K562 (cell line): ENCODE data around the gene ADD2. TPM values are rescaled to one million over a fixed set of nuclear protein-coding genes. Genes with fewer than 3 reads are reported as not detected.

Source experiments
- OTX1 ChIP-seq: fragments of 450-650 bp; formaldehyde crosslinking; IDR thresholded peaks from 2 replicates; pipeline ENCODE4 v1.4.0; 2022; ENCODE audit warnings: mild to moderate bottlenecking
- RBM34 ChIP-seq: fragments of 200-400 bp; formaldehyde crosslinking; IDR thresholded peaks from 2 replicates; pipeline ENCODE4 v1.6.1; 2018; ENCODE audit warnings: low read length, borderline replicate concordance; ENCODE audit not compliant: insufficient read depth
- ZNF696 ChIP-seq: fragments of 250-450 bp; sonication (Bioruptor Pico); conservative IDR thresholded peaks from 2 replicates; pipeline ENCODE4 v1.4.0; 2020; ENCODE audit warnings: mild to moderate bottlenecking, moderate library complexity
- polyA plus RNA-seq, 8 experiments: library from polyadenylated mRNA; depleted of rRNA in 4 of 8; stranded (reverse) in 5 of 8; unstranded in 3 of 8; fragments of >200 nt; fragmentation: Nextera tagmentation in 2 of 8; fragmentation: Illumina TruSeq in 1 of 8; extraction: Ambion mirVana in 2 of 8; extraction: Trizol in 1 of 8; gene quantifications; 2 replicates each; pipeline versions ENCODE4 v1.2.1 to v1.2.3, GENCODE V29; 2011 to 2014; ENCODE audit warnings: inconsistent platforms in 1 of 8, missing spikeins in 1 of 8
- total RNA-seq, 7 experiments: library from RNA; depleted of rRNA in 6 of 7; stranded (reverse); fragments of >200 nt in 6 of 7; fragmentation: Illumina TruSeq in 2 of 7; extraction: Trizol in 2 of 7; gene quantifications; 2 replicates each; pipeline versions ENCODE4 v1.2.1 to v1.2.3, GENCODE V29; 2011 to 2021; ENCODE audit warnings: low replicate concordance in 1 of 7
- TF ChIP-seq, protein P1 (sequence below): fragments of 250-450 bp; sonication (Bioruptor Pico); IDR thresholded peaks from 2 replicates; pipeline ENCODE4 v1.5.0; 2021; ENCODE audit warnings: mild to moderate bottlenecking, borderline replicate concordance
- TF ChIP-seq, protein P2 (sequence below): fragments of 450-650 bp; conservative IDR thresholded peaks from 2 replicates; pipeline ENCODE4 v1.6.1; 2016; ENCODE audit warnings: missing genetic modification characterization, low read depth, mild to moderate bottlenecking, control low read depth, missing compliant biosample characterization
- TF ChIP-seq, protein P3 (sequence below): sonication (generic); formaldehyde crosslinking; IDR thresholded peaks from 2 replicates; pipeline ENCODE4 v1.8.0; 2022; ENCODE audit warnings: mild to moderate bottlenecking, missing genetic modification reagents
- TF ChIP-seq, protein P4 (sequence below): fragments of 250-450 bp; sonication (Bioruptor Pico); IDR thresholded peaks from 2 replicates; pipeline ENCODE4 v1.6.1; 2021; ENCODE audit warnings: mild to moderate bottlenecking
- TF ChIP-seq, protein P5 (sequence below), 2 experiments: fragments of 450-650 bp; conservative IDR thresholded peaks; 2 replicates each; pipeline ENCODE4 v1.6.1; 2017; ENCODE audit warnings: mild to moderate bottlenecking in 2 of 2, moderate library complexity in 2 of 2
- TF ChIP-seq, protein P6 (sequence below), 2 experiments: fragments of 450-650 bp in 1 of 2; sonication (generic) in 1 of 2; formaldehyde crosslinking in 1 of 2; IDR thresholded peaks; 2 replicates each; pipeline versions ENCODE4 v1.7.1 to v1.9.0; 2016 to 2022; ENCODE audit warnings: inconsistent platforms in 1 of 2, mild to moderate bottlenecking in 1 of 2, missing genetic modification reagents in 1 of 2

The ADD2 gene
- total and polyA plus RNA-seq, 9 of the 15 experiments (the other 6 are each of a cell fraction or from before 2014, with no cell fraction given), result 3.5 to 63.0 (median 36.2) TPM

DNA sequence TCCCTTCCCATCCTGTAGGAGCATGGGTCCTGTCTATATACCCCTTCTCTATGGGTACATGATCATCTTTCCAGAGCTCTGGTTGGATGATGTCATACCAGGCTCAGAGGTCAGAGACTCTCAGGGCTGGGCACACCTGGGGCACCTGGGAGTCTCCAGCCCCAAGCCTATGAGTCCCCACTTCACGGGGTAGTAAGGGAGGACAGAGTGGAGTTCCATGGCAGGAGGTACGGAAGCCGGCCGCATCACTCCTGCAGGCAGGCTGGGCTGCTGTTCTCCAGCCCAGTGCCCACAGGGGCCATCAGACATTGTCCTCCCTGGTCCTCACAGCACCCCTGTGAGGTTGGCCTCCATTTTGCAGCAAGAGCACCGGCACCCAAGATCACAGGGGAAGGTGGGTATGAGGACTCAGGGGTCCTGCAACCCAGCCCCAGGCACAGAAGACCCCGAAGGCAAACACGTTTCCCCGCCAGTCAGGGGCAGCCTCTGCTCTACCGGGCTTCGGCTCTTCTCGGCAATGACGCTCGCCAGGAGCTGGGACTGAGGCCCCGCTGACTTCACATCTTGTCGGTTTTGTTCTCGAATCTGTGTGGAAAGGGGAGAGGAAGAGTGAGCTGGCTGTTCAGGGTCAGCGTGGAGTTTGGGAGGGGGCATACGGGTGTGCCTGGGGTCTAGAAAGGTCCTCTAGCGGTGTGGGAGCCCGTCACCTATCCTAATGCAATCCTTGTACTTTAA is 91.5 kb downstream of the ADD2 start (continued):
- TF ChIP-seq, protein P1, sequence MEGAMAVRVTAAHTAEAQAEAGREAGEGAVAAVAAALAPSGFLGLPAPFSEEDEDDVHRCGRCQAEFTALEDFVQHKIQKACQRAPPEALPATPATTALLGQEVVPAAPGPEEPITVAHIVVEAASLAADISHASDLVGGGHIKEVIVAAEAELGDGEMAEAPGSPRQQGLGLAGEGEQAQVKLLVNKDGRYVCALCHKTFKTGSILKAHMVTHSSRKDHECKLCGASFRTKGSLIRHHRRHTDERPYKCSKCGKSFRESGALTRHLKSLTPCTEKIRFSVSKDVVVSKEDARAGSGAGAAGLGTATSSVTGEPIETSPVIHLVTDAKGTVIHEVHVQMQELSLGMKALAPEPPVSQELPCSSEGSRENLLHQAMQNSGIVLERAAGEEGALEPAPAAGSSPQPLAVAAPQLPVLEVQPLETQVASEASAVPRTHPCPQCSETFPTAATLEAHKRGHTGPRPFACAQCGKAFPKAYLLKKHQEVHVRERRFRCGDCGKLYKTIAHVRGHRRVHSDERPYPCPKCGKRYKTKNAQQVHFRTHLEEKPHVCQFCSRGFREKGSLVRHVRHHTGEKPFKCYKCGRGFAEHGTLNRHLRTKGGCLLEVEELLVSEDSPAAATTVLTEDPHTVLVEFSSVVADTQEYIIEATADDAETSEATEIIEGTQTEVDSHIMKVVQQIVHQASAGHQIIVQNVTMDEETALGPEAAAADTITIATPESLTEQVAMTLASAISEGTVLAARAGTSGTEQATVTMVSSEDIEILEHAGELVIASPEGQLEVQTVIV (CRISPR knock-in tag), result no peak
- TF ChIP-seq, protein P2, sequence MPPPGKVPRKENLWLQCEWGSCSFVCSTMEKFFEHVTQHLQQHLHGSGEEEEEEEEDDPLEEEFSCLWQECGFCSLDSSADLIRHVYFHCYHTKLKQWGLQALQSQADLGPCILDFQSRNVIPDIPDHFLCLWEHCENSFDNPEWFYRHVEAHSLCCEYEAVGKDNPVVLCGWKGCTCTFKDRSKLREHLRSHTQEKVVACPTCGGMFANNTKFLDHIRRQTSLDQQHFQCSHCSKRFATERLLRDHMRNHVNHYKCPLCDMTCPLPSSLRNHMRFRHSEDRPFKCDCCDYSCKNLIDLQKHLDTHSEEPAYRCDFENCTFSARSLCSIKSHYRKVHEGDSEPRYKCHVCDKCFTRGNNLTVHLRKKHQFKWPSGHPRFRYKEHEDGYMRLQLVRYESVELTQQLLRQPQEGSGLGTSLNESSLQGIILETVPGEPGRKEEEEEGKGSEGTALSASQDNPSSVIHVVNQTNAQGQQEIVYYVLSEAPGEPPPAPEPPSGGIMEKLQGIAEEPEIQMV (tag), result no peak
- TF ChIP-seq ZNF696 (CRISPR knock-in tag) (no peak), RBM34 (no peak), OTX1 (CRISPR knock-in tag) (no peak)
- TF ChIP-seq, protein P3, sequence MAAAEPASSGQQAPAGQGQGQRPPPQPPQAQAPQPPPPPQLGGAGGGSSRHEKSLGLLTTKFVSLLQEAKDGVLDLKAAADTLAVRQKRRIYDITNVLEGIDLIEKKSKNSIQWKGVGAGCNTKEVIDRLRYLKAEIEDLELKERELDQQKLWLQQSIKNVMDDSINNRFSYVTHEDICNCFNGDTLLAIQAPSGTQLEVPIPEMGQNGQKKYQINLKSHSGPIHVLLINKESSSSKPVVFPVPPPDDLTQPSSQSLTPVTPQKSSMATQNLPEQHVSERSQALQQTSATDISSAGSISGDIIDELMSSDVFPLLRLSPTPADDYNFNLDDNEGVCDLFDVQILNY (CRISPR knock-in tag), result no peak
- TF ChIP-seq, protein P4, sequence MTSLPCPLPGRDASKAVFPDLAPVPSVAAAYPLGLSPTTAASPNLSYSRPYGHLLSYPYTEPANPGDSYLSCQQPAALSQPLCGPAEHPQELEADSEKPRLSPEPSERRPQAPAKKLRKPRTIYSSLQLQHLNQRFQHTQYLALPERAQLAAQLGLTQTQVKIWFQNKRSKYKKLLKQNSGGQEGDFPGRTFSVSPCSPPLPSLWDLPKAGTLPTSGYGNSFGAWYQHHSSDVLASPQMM (CRISPR knock-in tag), result no peak
- TF ChIP-seq, protein P5, sequence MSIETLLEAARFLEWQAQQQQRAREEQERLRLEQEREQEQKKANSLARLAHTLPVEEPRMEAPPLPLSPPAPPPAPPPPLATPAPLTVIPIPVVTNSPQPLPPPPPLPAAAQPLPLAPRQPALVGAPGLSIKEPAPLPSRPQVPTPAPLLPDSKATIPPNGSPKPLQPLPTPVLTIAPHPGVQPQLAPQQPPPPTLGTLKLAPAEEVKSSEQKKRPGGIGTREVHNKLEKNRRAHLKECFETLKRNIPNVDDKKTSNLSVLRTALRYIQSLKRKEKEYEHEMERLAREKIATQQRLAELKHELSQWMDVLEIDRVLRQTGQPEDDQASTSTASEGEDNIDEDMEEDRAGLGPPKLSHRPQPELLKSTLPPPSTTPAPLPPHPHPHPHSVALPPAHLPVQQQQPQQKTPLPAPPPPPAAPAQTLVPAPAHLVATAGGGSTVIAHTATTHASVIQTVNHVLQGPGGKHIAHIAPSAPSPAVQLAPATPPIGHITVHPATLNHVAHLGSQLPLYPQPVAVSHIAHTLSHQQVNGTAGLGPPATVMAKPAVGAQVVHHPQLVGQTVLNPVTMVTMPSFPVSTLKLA (conservative IDR thresholded peaks at IDR 0.05), result no peak
- TF ChIP-seq, protein P6, sequence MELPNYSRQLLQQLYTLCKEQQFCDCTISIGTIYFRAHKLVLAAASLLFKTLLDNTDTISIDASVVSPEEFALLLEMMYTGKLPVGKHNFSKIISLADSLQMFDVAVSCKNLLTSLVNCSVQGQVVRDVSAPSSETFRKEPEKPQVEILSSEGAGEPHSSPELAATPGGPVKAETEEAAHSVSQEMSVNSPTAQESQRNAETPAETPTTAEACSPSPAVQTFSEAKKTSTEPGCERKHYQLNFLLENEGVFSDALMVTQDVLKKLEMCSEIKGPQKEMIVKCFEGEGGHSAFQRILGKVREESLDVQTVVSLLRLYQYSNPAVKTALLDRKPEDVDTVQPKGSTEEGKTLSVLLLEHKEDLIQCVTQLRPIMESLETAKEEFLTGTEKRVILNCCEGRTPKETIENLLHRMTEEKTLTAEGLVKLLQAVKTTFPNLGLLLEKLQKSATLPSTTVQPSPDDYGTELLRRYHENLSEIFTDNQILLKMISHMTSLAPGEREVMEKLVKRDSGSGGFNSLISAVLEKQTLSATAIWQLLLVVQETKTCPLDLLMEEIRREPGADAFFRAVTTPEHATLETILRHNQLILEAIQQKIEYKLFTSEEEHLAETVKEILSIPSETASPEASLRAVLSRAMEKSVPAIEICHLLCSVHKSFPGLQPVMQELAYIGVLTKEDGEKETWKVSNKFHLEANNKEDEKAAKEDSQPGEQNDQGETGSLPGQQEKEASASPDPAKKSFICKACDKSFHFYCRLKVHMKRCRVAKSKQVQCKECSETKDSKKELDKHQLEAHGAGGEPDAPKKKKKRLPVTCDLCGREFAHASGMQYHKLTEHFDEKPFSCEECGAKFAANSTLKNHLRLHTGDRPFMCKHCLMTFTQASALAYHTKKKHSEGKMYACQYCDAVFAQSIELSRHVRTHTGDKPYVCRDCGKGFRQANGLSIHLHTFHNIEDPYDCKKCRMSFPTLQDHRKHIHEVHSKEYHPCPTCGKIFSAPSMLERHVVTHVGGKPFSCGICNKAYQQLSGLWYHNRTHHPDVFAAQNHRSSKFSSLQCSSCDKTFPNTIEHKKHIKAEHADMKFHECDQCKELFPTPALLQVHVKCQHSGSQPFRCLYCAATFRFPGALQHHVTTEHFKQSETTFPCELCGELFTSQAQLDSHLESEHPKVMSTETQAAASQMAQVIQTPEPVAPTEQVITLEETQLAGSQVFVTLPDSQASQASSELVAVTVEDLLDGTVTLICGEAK (IDR thresholded peaks at IDR 0.05), result no peak
- TF ChIP-seq, protein P6 (CRISPR knock-in tag; IDR thresholded peaks at IDR 0.05), result no peak
